SK-N-SH (cell line): ENCODE results near the gene ME3. TPM values are rescaled to one million over a fixed set of nuclear protein-coding genes. Genes with fewer than 3 reads are reported as not detected.

Experiments used
- CTCF ChIA-PET: fragments of 300-600, 350-600 bp; formaldehyde crosslinking; extraction: SDS; loops from one replicate; lab custom pipeline; 2021; lab: Yijun Ruan, JAX
- POLR2A ChIA-PET: fragments of 350-600 bp; sonication (Branson Sonifier 250); formaldehyde crosslinking; extraction: SDS; loops from one replicate; lab custom pipeline; 2020; ENCODE audit warnings: antibody characterized with exemption, inconsistent platforms; lab: Yijun Ruan, JAX
- DNase-seq: peaks from one replicate; pipeline ENCODE4 v3.0.0; 2012
- H2AFZ ChIP-seq: fragments of 200-600 bp; sonication (generic); 2 replicates; pipeline ENCODE4 v1.8.1; 2016; ENCODE audit warnings: antibody characterized with exemption, mild to moderate bottlenecking, low read depth
- H3F3A ChIP-seq: fragments of 200-600 bp; sonication (generic); replicated peaks from 2 replicates; pipeline ENCODE3; 2016; ENCODE audit warnings: antibody characterized with exemption, mild to moderate bottlenecking; ENCODE audit not compliant: insufficient read depth
- H3K27ac ChIP-seq, 2 experiments: fragments of 200-500 bp in 1 of 2; fragments of 200-600 bp in 1 of 2; sonication (Bioruptor generic) in 1 of 2; sonication (generic), shearing (Covaris generic) in 1 of 2; 2 replicates each; pipeline versions ENCODE4 v1.5.1 to v1.6.1; 2014 to 2016; ENCODE audit warnings: low read depth in 2 of 2, inconsistent platforms in 1 of 2, low read length in 1 of 2, mild to moderate bottlenecking in 1 of 2, mixed read lengths in 1 of 2
- H3K27me3 ChIP-seq: fragments of 200-600 bp; sonication (generic), shearing (Covaris generic); 2 replicates; pipeline ENCODE4 v1.6.1; 2016; ENCODE audit warnings: mixed run types; ENCODE audit not compliant: insufficient read depth
- H3K36me3 ChIP-seq, 2 experiments: fragments of 200-500 bp in 1 of 2; fragments of 200-600 bp in 1 of 2; sonication (Bioruptor generic) in 1 of 2; sonication (generic) in 1 of 2; replicated peaks in 1 of 2; 2 replicates each; pipeline versions ENCODE3 to v1.5.1; 2014 to 2016; ENCODE audit warnings: low read length in 1 of 2, mild to moderate bottlenecking in 1 of 2; ENCODE audit not compliant: insufficient read depth in 2 of 2, control insufficient read depth in 1 of 2
- H3K4me1 ChIP-seq, 2 experiments: fragments of 200-500 bp in 1 of 2; fragments of 200-600 bp in 1 of 2; sonication (Bioruptor generic) in 1 of 2; sonication (generic), shearing (Covaris generic) in 1 of 2; 2 replicates each; pipeline versions ENCODE4 v1.5.1 to v1.6.1; 2014 to 2016; ENCODE audit warnings: low read depth in 1 of 2, low read length in 1 of 2, mixed run types in 1 of 2; ENCODE audit not compliant: insufficient read depth in 2 of 2, control insufficient read depth in 1 of 2
- H3K4me2 ChIP-seq: fragments of 200-600 bp; sonication (generic), shearing (Covaris generic); 2 replicates; pipeline ENCODE4 v1.6.1; 2017; ENCODE audit warnings: mixed run types
- H3K4me3 ChIP-seq, 2 experiments: fragments of 200-500 bp in 1 of 2; fragments of 200-600 bp in 1 of 2; sonication (Bioruptor generic) in 1 of 2; sonication (generic), shearing (Covaris generic) in 1 of 2; 2 replicates each; pipeline versions ENCODE4 v1.5.1 to v1.8.1; 2014 to 2016; ENCODE audit warnings: low read depth in 2 of 2, inconsistent platforms in 1 of 2, low read length in 1 of 2, mild to moderate bottlenecking in 1 of 2, mixed read lengths in 1 of 2, moderate library complexity in 1 of 2
- H3K79me2 ChIP-seq: fragments of 200-600 bp; sonication (generic); 2 replicates; pipeline ENCODE4 v1.8.1; 2017; ENCODE audit warnings: mild to moderate bottlenecking; ENCODE audit not compliant: insufficient read depth
- H3K9ac ChIP-seq: fragments of 200-600 bp; sonication (generic); 2 replicates; pipeline ENCODE4 v1.6.1; 2017; ENCODE audit warnings: mixed run types
- H3K9me2 ChIP-seq: fragments of 200-600 bp; sonication (generic); 2 replicates; pipeline ENCODE4 v1.6.1; 2017; ENCODE audit warnings: mixed run types
- H3K9me3 ChIP-seq: fragments of 200-600 bp; sonication (generic); 2 replicates; pipeline ENCODE4 v1.6.1; 2017; ENCODE audit warnings: mixed run types, mild to moderate bottlenecking, moderate library complexity
- H4K20me1 ChIP-seq: fragments of 200-600 bp; sonication (generic); 2 replicates; pipeline ENCODE4 v1.6.1; 2017; ENCODE audit warnings: mild to moderate bottlenecking, mixed run types; ENCODE audit not compliant: insufficient read depth
- ELF1 ChIP-seq: IDR thresholded peaks from 2 replicates; pipeline ENCODE4 v1.4.0; 2012
- EP300 ChIP-seq, 2 experiments: IDR thresholded peaks; 2 replicates each; pipeline versions ENCODE4 v1.4.0 to v1.6.1; 2012; ENCODE audit warnings: borderline replicate concordance in 1 of 2, low read depth in 1 of 2, low read length in 1 of 2
- FOSL2 ChIP-seq: IDR thresholded peaks from 2 replicates; pipeline ENCODE4 v1.4.0; 2012; ENCODE audit warnings: low read depth, mild to moderate bottlenecking, moderate library complexity, borderline replicate concordance
- FOXM1 ChIP-seq: IDR thresholded peaks from 2 replicates; pipeline ENCODE4 v1.4.0; 2012; ENCODE audit warnings: low read depth, mild to moderate bottlenecking
- GABPA ChIP-seq: IDR thresholded peaks from 2 replicates; pipeline ENCODE4 v1.4.0; 2012; ENCODE audit warnings: low read depth, mild to moderate bottlenecking
- GATA2 ChIP-seq: sonication (generic); formaldehyde crosslinking; IDR thresholded peaks from 2 replicates; pipeline ENCODE4 v1.5.0; 2020; ENCODE audit warnings: mild to moderate bottlenecking, missing genetic modification reagents
- JUND ChIP-seq: IDR thresholded peaks from 2 replicates; pipeline ENCODE4 v1.4.0; 2012
- NRF1 ChIP-seq: IDR thresholded peaks from 2 replicates; pipeline ENCODE4 v1.6.1; 2012; ENCODE audit warnings: low read depth, mild to moderate bottlenecking, low read length
- RAD21 ChIP-seq: IDR thresholded peaks from 2 replicates; pipeline ENCODE4 v1.6.1; 2012; ENCODE audit warnings: mild to moderate bottlenecking, low read length
- RCOR1 ChIP-seq: fragments of 150-350 bp; IDR thresholded peaks from 2 replicates; pipeline ENCODE4 v1.6.1; 2017; ENCODE audit warnings: antibody characterized with exemption, low read length
- RFX5 ChIP-seq: IDR thresholded peaks from 2 replicates; pipeline ENCODE4 v1.6.1; 2012; ENCODE audit warnings: mild to moderate bottlenecking, improper control_type of control experiment, low read length
- RXRA ChIP-seq: IDR thresholded peaks from 2 replicates; pipeline ENCODE4 v1.4.0; 2012; ENCODE audit warnings: low read depth, mild to moderate bottlenecking, borderline replicate concordance
- SIN3A ChIP-seq: IDR thresholded peaks from 2 replicates; pipeline ENCODE4 v1.6.1; 2012; ENCODE audit warnings: low read depth, mild to moderate bottlenecking, low read length, moderate library complexity, borderline replicate concordance
- SMC3 ChIP-seq: IDR thresholded peaks from 2 replicates; pipeline ENCODE4 v1.6.1; 2012; ENCODE audit warnings: low read depth, low read length, improper control_type of control experiment
- TAF1 ChIP-seq: IDR thresholded peaks from 2 replicates; pipeline ENCODE4 v1.6.1; 2012; ENCODE audit warnings: low read depth, mild to moderate bottlenecking, low read length, moderate library complexity, borderline replicate concordance
- TCF12 ChIP-seq: IDR thresholded peaks from 2 replicates; pipeline ENCODE4 v1.4.0; 2012
- WGBS: methylation state at CpG from one replicate; pipeline ENCODE4 v1.1.6; 2017; ENCODE audit warnings: low lambda C conversion rate; 5-methylcytosine and 5-hydroxymethylcytosine counted together
- polyA plus RNA-seq, 3 experiments: library from polyadenylated mRNA; depleted of rRNA; stranded (reverse); fragments of >200 nt; gene quantifications; 2 replicates each; pipeline ENCODE4 v1.2.3, GENCODE V29; 2012
- TF ChIP-seq, protein P1 (sequence below): fragments of 150-350 bp; IDR thresholded peaks from 2 replicates; pipeline ENCODE4 v1.6.1; 2016; ENCODE audit warnings: mild to moderate bottlenecking, low read depth, low read length
- TF ChIP-seq, protein P2 (sequence below): IDR thresholded peaks from 2 replicates; pipeline ENCODE4 v1.4.0; 2012; ENCODE audit warnings: low read depth, borderline replicate concordance

ME3 gene
- polyA plus RNA-seq, 1 of the 3 experiments (the other 2 are of a cell fraction) = 22.0 TPM

DNA sequence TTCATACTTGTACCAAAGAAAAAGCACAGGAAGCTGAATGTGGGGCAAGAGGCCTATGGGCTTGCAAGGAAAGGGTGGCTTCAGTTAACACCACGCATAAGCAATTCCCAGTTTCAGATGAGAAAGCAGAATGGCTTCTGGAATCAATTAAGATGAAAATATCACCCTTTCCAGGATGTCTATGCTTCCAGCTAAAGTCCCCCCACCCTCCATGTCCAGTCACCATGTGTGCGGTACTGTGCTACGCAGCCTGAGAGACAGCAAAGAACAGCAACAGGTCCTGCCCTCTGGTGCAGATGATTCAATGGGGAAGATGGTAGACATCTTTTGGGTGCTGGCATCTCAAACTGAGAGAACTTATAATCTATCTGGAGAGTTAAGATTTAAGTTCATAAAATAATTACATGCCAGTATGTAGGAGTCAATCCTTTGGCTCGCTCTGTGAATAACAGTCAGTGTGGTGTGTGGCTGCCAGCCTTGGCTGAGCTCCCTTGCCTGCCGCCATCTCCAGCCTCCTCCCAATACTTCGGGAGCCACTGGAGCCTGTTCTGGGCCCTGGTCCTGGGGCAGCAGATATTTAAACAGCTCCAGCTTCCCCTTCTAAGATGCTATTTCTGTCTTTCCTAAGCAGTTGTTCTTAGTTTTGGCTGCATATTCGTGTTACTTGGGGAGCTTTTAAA is 44.5 kb downstream of the ME3 start:
- 92% methylated on average over 7 of the region's 7 CpGs for WGBS
- DNase-seq = peak; percentile 26
- no peaks in the 10 kb centered on the region for H4K20me1 ChIP-seq
- CTCF ChIA-PET = interaction anchor here (1.2 to 4.2 kb wide), 3 partner anchors 9 to 190 kb away, joined by 3 to 22 read pairs (median 3); no protein-coding TSS in a partner anchor
- no peak overlapping the region; a peak in 1 of 4 replicates for H3K27ac ChIP-seq
- H3K4me2 ChIP-seq = no peak overlapping the region
- H3K27me3 ChIP-seq = no peaks in the 10 kb centered on the region
- no peaks in the 10 kb centered on the region for H3K9me2 ChIP-seq
- H3F3A ChIP-seq = peaks cover 8% of the 10 kb centered on the region
- H3K9me3 ChIP-seq = no peaks in the 10 kb centered on the region
- POLR2A ChIA-PET = no interaction called here
- TF ChIP-seq RAD21 (no peak), RXRA (no peak), TCF12 (peak; percentile 7; the same call in 1 of the 2 replicates), GABPA (no peak)
- 0 out of 2 replicates have a peak, but pooled peaks cover 3% of the 10 kb centered on the region for H3K79me2 ChIP-seq
- H3K9ac ChIP-seq = no peak overlapping the region
- H3K4me1 ChIP-seq = peaks cover 5 to 15% of the 10 kb centered on the region in 2 experiments; a peak in 3 of 4 replicates
- no peak overlapping the region for H2AFZ ChIP-seq
- no peaks in the 10 kb centered on the region for H3K36me3 ChIP-seq
- H3K4me3 ChIP-seq = no peak overlapping the region

DNA sequence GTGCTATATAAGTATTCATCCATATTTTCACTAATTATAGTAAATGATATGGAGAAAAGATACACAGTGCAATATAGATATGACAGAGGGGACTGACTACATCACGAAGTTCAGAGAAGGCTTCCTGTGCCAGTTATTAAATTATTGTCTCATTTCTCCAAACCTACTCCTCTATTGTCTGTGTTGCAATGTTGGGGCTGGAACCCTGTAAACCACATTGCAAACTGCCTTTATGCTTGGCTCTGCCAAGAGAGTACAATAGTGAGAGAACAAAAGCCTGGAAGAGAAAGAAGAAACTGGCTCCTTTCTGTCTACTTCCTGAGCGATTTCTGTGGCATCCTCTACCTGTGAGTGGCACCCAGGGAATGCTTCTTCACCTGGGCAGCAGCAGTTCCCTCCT is 46.4 kb downstream of the ME3 start:
- Histone ChIP-seq H3K9me3 (no peaks in the 10 kb centered on the region), H2AFZ (no peak overlapping the region), H4K20me1 (no peaks in the 10 kb centered on the region), H3F3A (peaks cover 21% of the 10 kb centered on the region), H3K27me3 (no peaks in the 10 kb centered on the region), H3K4me2 (no peak overlapping the region), H3K36me3 (no peaks in the 10 kb centered on the region), H3K4me1 (peaks cover 5 to 9% of the 10 kb centered on the region in 2 experiments; a peak in 3 of 4 replicates), H3K79me2 (0 out of 2 replicates have a peak, but pooled peaks cover 3% of the 10 kb centered on the region), H3K27ac (no peak overlapping the region), H3K9ac (no peak overlapping the region), H3K9me2 (no peaks in the 10 kb centered on the region), H3K4me3 (no peak overlapping the region)
- no peak for TF ChIP-seq GATA2 (CRISPR knock-in tag)
- no peak for TF ChIP-seq GABPA
- no peak for TF ChIP-seq FOSL2
- no peak for TF ChIP-seq RCOR1
- TF ChIP-seq EP300 (IDR thresholded peaks at IDR 0.05; ENCODE audit: borderline replicate concordance in 1 of 2, low read depth in 1 of 2, low read length in 1 of 2) = no peak
- POLR2A ChIA-PET = no interaction called here
- DNase-seq = no peak
- CTCF ChIA-PET = interaction anchor here (1.1 kb wide), 1 partner anchor 18 kb away, joined by 6 read pairs; no protein-coding TSS in a partner anchor
- WGBS = 96% methylated on average over 2 of the region's 2 CpGs

DNA sequence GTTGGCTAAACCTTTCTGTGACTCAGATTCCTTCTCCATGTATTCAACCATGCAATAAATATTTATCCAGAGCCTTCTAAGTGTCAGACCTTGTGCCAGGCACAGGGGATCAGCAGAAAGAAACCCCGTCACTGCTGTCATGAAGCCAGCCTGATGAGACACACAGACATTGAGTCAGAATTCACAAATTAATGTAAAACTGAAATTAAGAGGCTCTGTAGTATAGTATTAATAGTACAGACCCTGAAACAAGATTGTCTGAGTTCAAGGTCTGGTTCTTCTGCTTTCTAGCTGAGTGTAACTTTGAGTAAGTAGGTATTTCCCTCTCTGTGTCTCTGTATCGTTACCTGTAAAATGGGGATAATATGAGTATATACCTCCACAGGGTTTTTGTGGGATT is 46.9 kb downstream of the ME3 start:
- Histone ChIP-seq H3K4me2 (no peak overlapping the region), H3K36me3 (no peaks in the 10 kb centered on the region), H4K20me1 (no peaks in the 10 kb centered on the region), H3K27me3 (no peaks in the 10 kb centered on the region), H3K27ac (no peak overlapping the region), H3F3A (peaks cover 21% of the 10 kb centered on the region), H3K4me1 (peaks cover 5 to 9% of the 10 kb centered on the region in 2 experiments; a peak in 3 of 4 replicates), H3K9me2 (no peaks in the 10 kb centered on the region), H3K9ac (no peak overlapping the region), H3K9me3 (no peaks in the 10 kb centered on the region), H3K79me2 (0 out of 2 replicates have a peak, but pooled peaks cover 3% of the 10 kb centered on the region), H2AFZ (no peak overlapping the region), H3K4me3 (no peak overlapping the region)
- no peak for DNase-seq
- WGBS = 100% methylated on average over 2 of the region's 2 CpGs
- CTCF ChIA-PET = no interaction called here
- POLR2A ChIA-PET = no interaction called here
- no peak for TF ChIP-seq JUND
- TF ChIP-seq ELF1 = no peak
- TF ChIP-seq, protein P1, sequence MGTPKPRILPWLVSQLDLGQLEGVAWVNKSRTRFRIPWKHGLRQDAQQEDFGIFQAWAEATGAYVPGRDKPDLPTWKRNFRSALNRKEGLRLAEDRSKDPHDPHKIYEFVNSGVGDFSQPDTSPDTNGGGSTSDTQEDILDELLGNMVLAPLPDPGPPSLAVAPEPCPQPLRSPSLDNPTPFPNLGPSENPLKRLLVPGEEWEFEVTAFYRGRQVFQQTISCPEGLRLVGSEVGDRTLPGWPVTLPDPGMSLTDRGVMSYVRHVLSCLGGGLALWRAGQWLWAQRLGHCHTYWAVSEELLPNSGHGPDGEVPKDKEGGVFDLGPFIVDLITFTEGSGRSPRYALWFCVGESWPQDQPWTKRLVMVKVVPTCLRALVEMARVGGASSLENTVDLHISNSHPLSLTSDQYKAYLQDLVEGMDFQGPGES = no peak
- TF ChIP-seq TAF1 = no peak
- TF ChIP-seq SMC3 = no peak
- no peak for TF ChIP-seq RFX5
- no peak for TF ChIP-seq NRF1
- TF ChIP-seq FOXM1 = no peak
- no peak for TF ChIP-seq SIN3A
- TF ChIP-seq, protein P2, sequence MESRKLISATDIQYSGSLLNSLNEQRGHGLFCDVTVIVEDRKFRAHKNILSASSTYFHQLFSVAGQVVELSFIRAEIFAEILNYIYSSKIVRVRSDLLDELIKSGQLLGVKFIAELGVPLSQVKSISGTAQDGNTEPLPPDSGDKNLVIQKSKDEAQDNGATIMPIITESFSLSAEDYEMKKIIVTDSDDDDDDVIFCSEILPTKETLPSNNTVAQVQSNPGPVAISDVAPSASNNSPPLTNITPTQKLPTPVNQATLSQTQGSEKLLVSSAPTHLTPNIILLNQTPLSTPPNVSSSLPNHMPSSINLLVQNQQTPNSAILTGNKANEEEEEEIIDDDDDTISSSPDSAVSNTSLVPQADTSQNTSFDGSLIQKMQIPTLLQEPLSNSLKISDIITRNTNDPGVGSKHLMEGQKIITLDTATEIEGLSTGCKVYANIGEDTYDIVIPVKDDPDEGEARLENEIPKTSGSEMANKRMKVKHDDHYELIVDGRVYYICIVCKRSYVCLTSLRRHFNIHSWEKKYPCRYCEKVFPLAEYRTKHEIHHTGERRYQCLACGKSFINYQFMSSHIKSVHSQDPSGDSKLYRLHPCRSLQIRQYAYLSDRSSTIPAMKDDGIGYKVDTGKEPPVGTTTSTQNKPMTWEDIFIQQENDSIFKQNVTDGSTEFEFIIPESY = no peak
